ENCODE results near the gene PAOX. TPM values are rescaled to one million over a fixed set of nuclear protein-coding genes. Genes with fewer than 3 reads are reported as not detected.

Gene PAOX
- total RNA-seq (1 to 10 TPM; 3.7 to 8.7 TPM), polyA plus RNA-seq (10 to 100 TPM in 1 of 2 donors, 1 to 10 TPM in 1; 2.1 to 11.3 TPM)
- long read RNA-seq, donor 1, partial matches to known transcripts: 5 of 10 reads
- long read RNA-seq, donor 1, other reads (novel, unspliced or antisense): 4 of 10 reads
- long read RNA-seq, donor 2, partial matches to known transcripts: 3 of 11 reads
- long read RNA-seq, donor 2, other reads (novel, unspliced or antisense): 3 of 11 reads

GRCh38 chr10:133379152-133379800 is at the start of gene PAOX:
Gene PAOX, plus strand, starts transcription at chr10:133379262. Its CDS starts 55 bp downstream, at chr10:133379317.
- intact Hi-C loops (cut with DNase I): loop anchor here in 1 of 2 donors (5.0 kb wide), 1 partner anchor 72 kb away; the partner anchor contains the start of genes TUBGCP2 and ZNF511
- Histone ChIP-seq H3K4me3 (ENCODE audit: low read length in 2 of 2) (peak within 1 kb of the TSS; percentile 72 to 80), H3K27ac (ENCODE audit: low read depth in 1 of 2, low read length in 2 of 2) (peak within 1 kb of the TSS in 1 of 2 donors; percentile 4), H3K9me3 (ENCODE audit: control insufficient read depth, low read length) (no peaks in the 10 kb centered on the region), H3K27me3 (ENCODE audit: control insufficient read depth in 1 of 2, insufficient read depth in 2 of 2, low read length in 1 of 2) (no peaks in the 10 kb centered on the region), H3K36me3 (ENCODE audit: control insufficient read depth in 1 of 2, insufficient read depth in 2 of 2, low read length in 1 of 2) (peaks cover 0 to 3% of the 10 kb centered on the region in 2 donors), H3K4me1 (ENCODE audit: control insufficient read depth in 1 of 2, insufficient read depth in 2 of 2, low read length in 2 of 2) (no peaks in the 10 kb centered on the region)
- 2 to 4% methylated on average over 30 to 69 of the region's 78 CpGs for WGBS, 2 donors
- DNase-seq (peak; percentile 87 to 92), ATAC-seq (ENCODE audit: low FRiP score) (peak; percentile 58)

- intact Hi-C loops (cut with DNase I): loop anchor here in 1 of 2 donors (5.0 kb wide), 1 partner anchor 278 kb away; no protein-coding TSS in a partner anchor
- Histone ChIP-seq H3K9me3 (ENCODE audit: control insufficient read depth, low read length) (no peaks in the 10 kb centered on the region), H3K4me3 (ENCODE audit: low read length in 2 of 2) (no peak overlapping the region), H3K27ac (ENCODE audit: low read depth in 1 of 2, low read length in 2 of 2) (no peak overlapping the region), H3K36me3 (ENCODE audit: control insufficient read depth in 1 of 2, insufficient read depth in 2 of 2, low read length in 1 of 2) (no peaks in the 10 kb centered on the region), H3K4me1 (ENCODE audit: control insufficient read depth in 1 of 2, insufficient read depth in 2 of 2, low read length in 2 of 2) (no peaks in the 10 kb centered on the region), H3K27me3 (ENCODE audit: control insufficient read depth in 1 of 2, insufficient read depth in 2 of 2, low read length in 1 of 2) (peaks cover 0 to 1% of the 10 kb centered on the region in 2 donors)
- DNase-seq (peak; percentile 89 to 96), ATAC-seq (ENCODE audit: low FRiP score) (peak; percentile 86)
- WGBS, 2 donors: 7 to 8% methylated on average over 37 of the region's 37 CpGs
Measured at GRCh38 chr10:133329491-133330202, 49.4 kb upstream of the PAOX start.

- peak in 1 of 2 donors; percentile 32 for DNase-seq
Measured at GRCh38 chr10:133332936-133333699, 45.9 kb upstream of the PAOX start.

GRCh38 chr10:133334503-133335245 is 44.4 kb upstream of the PAOX start:
- Histone ChIP-seq H3K36me3 (ENCODE audit: control insufficient read depth in 1 of 2, insufficient read depth in 2 of 2, low read length in 1 of 2) (no peaks in the 10 kb centered on the region), H3K4me3 (ENCODE audit: low read length in 2 of 2) (no peak overlapping the region), H3K27ac (ENCODE audit: low read depth in 1 of 2, low read length in 2 of 2) (no peak overlapping the region), H3K9me3 (ENCODE audit: control insufficient read depth, low read length) (no peaks in the 10 kb centered on the region), H3K27me3 (ENCODE audit: control insufficient read depth in 1 of 2, insufficient read depth in 2 of 2, low read length in 1 of 2) (no peaks in the 10 kb centered on the region), H3K4me1 (ENCODE audit: control insufficient read depth in 1 of 2, insufficient read depth in 2 of 2, low read length in 2 of 2) (no peaks in the 10 kb centered on the region)
- intact Hi-C loops (cut with DNase I): no loop called here
- WGBS, 2 donors: 15 to 21% methylated on average over 50 to 51 of the region's 51 CpGs
- DNase-seq: peak in 1 of 2 donors; percentile 57
- peak; percentile 49 for ATAC-seq (ENCODE audit: low FRiP score)

More at GRCh38 chr10:133332936-133333699, 45.9 kb upstream of the PAOX start:
- 82 to 83% methylated on average over 30 of the region's 30 CpGs for WGBS, 2 donors
- Histone ChIP-seq H3K4me1 (ENCODE audit: control insufficient read depth in 1 of 2, insufficient read depth in 2 of 2, low read length in 2 of 2) (no peaks in the 10 kb centered on the region), H3K27ac (ENCODE audit: low read depth in 1 of 2, low read length in 2 of 2) (no peak overlapping the region), H3K4me3 (ENCODE audit: low read length in 2 of 2) (no peak overlapping the region), H3K9me3 (ENCODE audit: control insufficient read depth, low read length) (no peaks in the 10 kb centered on the region), H3K36me3 (ENCODE audit: control insufficient read depth in 1 of 2, insufficient read depth in 2 of 2, low read length in 1 of 2) (no peaks in the 10 kb centered on the region), H3K27me3 (ENCODE audit: control insufficient read depth in 1 of 2, insufficient read depth in 2 of 2, low read length in 1 of 2) (peaks cover 0 to under 1% of the 10 kb centered on the region in 2 donors)
- intact Hi-C loops (cut with DNase I): no loop called here
- no peak for ATAC-seq (ENCODE audit: low FRiP score)

GRCh38 chr10:133335246-133336117 is 43.6 kb upstream of the PAOX start:
- DNase-seq: peak; percentile 76 to 87
- Histone ChIP-seq H3K4me3 (ENCODE audit: low read length in 2 of 2) (no peak overlapping the region), H3K4me1 (ENCODE audit: control insufficient read depth in 1 of 2, insufficient read depth in 2 of 2, low read length in 2 of 2) (no peaks in the 10 kb centered on the region), H3K27me3 (ENCODE audit: control insufficient read depth in 1 of 2, insufficient read depth in 2 of 2, low read length in 1 of 2) (no peaks in the 10 kb centered on the region), H3K36me3 (ENCODE audit: control insufficient read depth in 1 of 2, insufficient read depth in 2 of 2, low read length in 1 of 2) (no peaks in the 10 kb centered on the region), H3K9me3 (ENCODE audit: control insufficient read depth, low read length) (no peaks in the 10 kb centered on the region), H3K27ac (ENCODE audit: low read depth in 1 of 2, low read length in 2 of 2) (no peak overlapping the region)
- WGBS, 2 donors: 2 to 3% methylated on average over 66 to 75 of the region's 75 CpGs
- no peak for ATAC-seq (ENCODE audit: low FRiP score)
- intact Hi-C loops (cut with DNase I): no loop called here

GRCh38 chr10:133336118-133336576 is 42.9 kb upstream of the PAOX start:
- H3K27me3 ChIP-seq (ENCODE audit: control insufficient read depth in 1 of 2, insufficient read depth in 2 of 2, low read length in 1 of 2): no peaks in the 10 kb centered on the region
- intact Hi-C loops (cut with DNase I): no loop called here

GRCh38 chr10:133336577-133337369 is 42.3 kb upstream of the PAOX start, which contains the start of gene CALY:
Gene CALY, minus strand, starts transcription at chr10:133336896. Its CDS starts 7,907 bp downstream, at chr10:133328989.
- no peaks in the 10 kb centered on the region for H3K27me3 ChIP-seq (ENCODE audit: control insufficient read depth in 1 of 2, insufficient read depth in 2 of 2, low read length in 1 of 2)
- H3K27ac ChIP-seq (ENCODE audit: low read depth in 1 of 2, low read length in 2 of 2): no peak within 1 kb of the TSS
- 13 to 16% methylated on average over 61 to 63 of the region's 63 CpGs for whole genome bisulfite sequencing, 2 donors
- H3K36me3 ChIP-seq (ENCODE audit: control insufficient read depth in 1 of 2, insufficient read depth in 2 of 2, low read length in 1 of 2): no peaks in the 10 kb centered on the region
- no peaks in the 10 kb centered on the region for H3K9me3 ChIP-seq (ENCODE audit: control insufficient read depth, low read length)
- no peaks in the 10 kb centered on the region for H3K4me1 ChIP-seq (ENCODE audit: control insufficient read depth in 1 of 2, insufficient read depth in 2 of 2, low read length in 2 of 2)
- DNase-seq (no peak), ATAC-seq (ENCODE audit: low FRiP score) (peak; percentile 8)
- intact Hi-C loops (cut with DNase I): no loop called here
- H3K4me3 ChIP-seq (ENCODE audit: low read length in 2 of 2): no peak within 1 kb of the TSS

More at GRCh38 chr10:133336118-133336576, 42.9 kb upstream of the PAOX start:
- H3K9me3 ChIP-seq (ENCODE audit: control insufficient read depth, low read length): no peaks in the 10 kb centered on the region
- H3K4me1 ChIP-seq (ENCODE audit: control insufficient read depth in 1 of 2, insufficient read depth in 2 of 2, low read length in 2 of 2): no peaks in the 10 kb centered on the region
- no peak overlapping the region for H3K4me3 ChIP-seq (ENCODE audit: low read length in 2 of 2)
- 9 to 10% methylated on average over 32 to 41 of the region's 41 CpGs for WGBS, 2 donors
- no peak for DNase-seq
- no peak for ATAC-seq (ENCODE audit: low FRiP score)
- no peak overlapping the region for H3K27ac ChIP-seq (ENCODE audit: low read depth in 1 of 2, low read length in 2 of 2)
- H3K36me3 ChIP-seq (ENCODE audit: control insufficient read depth in 1 of 2, insufficient read depth in 2 of 2, low read length in 1 of 2): no peaks in the 10 kb centered on the region

Data from aorta (tissue), 5 donors.